Hepatocyte (in vitro differentiated cells): Measurements from ENCODE around the gene ITGB1BP1. TPM values are rescaled to one million over a fixed set of nuclear protein-coding genes. Genes with fewer than 3 reads are reported as not detected.

Experiments
- DNase-seq: peaks from one replicate; pipeline ENCODE4 v3.0.0-alpha.2; 2016; ENCODE audit warnings: low spot score
- H2AFZ ChIP-seq: fragments of 200-600 bp; sonication (generic); 2 replicates; pipeline ENCODE4 v1.6.0; 2016; ENCODE audit warnings: antibody characterized with exemption, mild to moderate bottlenecking
- H3K27ac ChIP-seq: fragments of 200-600 bp; sonication (generic); 2 replicates; pipeline ENCODE4 v1.5.1; 2016; ENCODE audit warnings: mild to moderate bottlenecking
- H3K27me3 ChIP-seq: fragments of 200-600 bp; sonication (generic); 2 replicates; pipeline ENCODE4 v1.6.1; 2016
- H3K36me3 ChIP-seq: fragments of 200-600 bp; sonication (generic); replicated peaks from 2 replicates; pipeline ENCODE4 v1.5.1; 2016; ENCODE audit warnings: low read depth; ENCODE audit not compliant: insufficient read depth
- H3K4me1 ChIP-seq: fragments of 200-600 bp; sonication (generic); 2 replicates; pipeline ENCODE4 v1.5.1; 2016; ENCODE audit warnings: mild to moderate bottlenecking, moderate library complexity; ENCODE audit not compliant: insufficient read depth
- H3K4me2 ChIP-seq: fragments of 200-600 bp; sonication (generic); 2 replicates; pipeline ENCODE4 v1.6.0; 2016
- H3K4me3 ChIP-seq: fragments of 200-600 bp; sonication (generic); 2 replicates; pipeline ENCODE4 v1.5.1; 2016; ENCODE audit warnings: mild to moderate bottlenecking
- H3K79me2 ChIP-seq: fragments of 200-600 bp; sonication (generic); 2 replicates; pipeline ENCODE4 v1.6.0; 2017; ENCODE audit warnings: mild to moderate bottlenecking
- H3K9me2 ChIP-seq: fragments of 200-600 bp; sonication (generic); replicated peaks from 2 replicates; pipeline ENCODE4 v1.6.0; 2017; ENCODE audit warnings: mild to moderate bottlenecking; ENCODE audit not compliant: insufficient read depth
- H3K9me3 ChIP-seq: fragments of 200-600 bp; sonication (generic); 2 replicates; pipeline ENCODE4 v1.5.1; 2016; ENCODE audit warnings: low read depth, mild to moderate bottlenecking
- H4K20me1 ChIP-seq: fragments of 200-600 bp; sonication (generic); 2 replicates; pipeline ENCODE4 v1.6.0; 2016; ENCODE audit warnings: mild to moderate bottlenecking; ENCODE audit not compliant: insufficient read depth, poor library complexity, severe bottlenecking
- CTCF ChIP-seq: fragments of 200-600 bp; sonication (generic); IDR thresholded peaks from 2 replicates; pipeline ENCODE4 v1.5.1; 2016; ENCODE audit warnings: antibody characterized with exemption, mild to moderate bottlenecking; ENCODE audit not compliant: poor library complexity
- EZH2 ChIP-seq: fragments of 200-600 bp; sonication (generic); IDR thresholded peaks from 2 replicates; pipeline ENCODE4 v1.6.1; 2016; ENCODE audit warnings: antibody characterized with exemption, mild to moderate bottlenecking, borderline replicate concordance
- EZH2phosphoT487 ChIP-seq: fragments of 200-600 bp; sonication (generic); IDR thresholded peaks from one replicate; pipeline ENCODE4 v1.6.1; 2018; ENCODE audit warnings: antibody characterized with exemption, mild to moderate bottlenecking, low read depth, moderate library complexity; ENCODE audit not compliant: unreplicated experiment, severe bottlenecking
- WGBS: methylation state at CpG from one replicate; pipeline ENCODE4 v1.1.6; 2016; ENCODE audit warnings: low lambda C conversion rate; ENCODE audit errors: missing lambda C conversion rate; 5-methylcytosine and 5-hydroxymethylcytosine counted together
- polyA plus RNA-seq: library from polyadenylated mRNA; unstranded; fragments of >200 nt; fragmentation: Nextera tagmentation; extraction: Ambion mirVana; gene quantifications from 2 replicates; pipeline ENCODE4 v1.2.1, GENCODE V29; 2016
- total RNA-seq: library from RNA; depleted of rRNA; stranded (reverse); fragments of >200 nt; gene quantifications from 2 replicates; pipeline ENCODE4 v1.2.3, GENCODE V29; 2014

Gene ITGB1BP1
- total and polyA plus RNA-seq, 2 experiments from 2014 or later, result 17.4 to 51.8 TPM

GRCh38 chr2:9385841-9386240, 37.5 kb downstream of the ITGB1BP1 start:
- H2AFZ ChIP-seq, result no peak overlapping the region
- H3K9me2 ChIP-seq, result no peaks in the 10 kb centered on the region
- H3K4me1 ChIP-seq, result peaks cover 3% of the 10 kb centered on the region
- no peak for DNase-seq
- TF ChIP-seq EZH2 (no peak), EZH2phosphoT487 (no peak), CTCF (no peak)
- H3K36me3 ChIP-seq, result no peaks in the 10 kb centered on the region
- no peaks in the 10 kb centered on the region for H3K9me3 ChIP-seq
- no peaks in the 10 kb centered on the region for H3K79me2 ChIP-seq
- no peaks in the 10 kb centered on the region for H3K27me3 ChIP-seq
- no peak overlapping the region for H3K4me2 ChIP-seq
- WGBS, result 90% methylated on average over 6 of the region's 6 CpGs
- no peaks in the 10 kb centered on the region for H4K20me1 ChIP-seq
- no peak overlapping the region for H3K27ac ChIP-seq
- no peak overlapping the region for H3K4me3 ChIP-seq

- no peak for DNase-seq
- Histone ChIP-seq H3K79me2 (no peaks in the 10 kb centered on the region), H3K4me1 (peaks cover 6% of the 10 kb centered on the region), H3K9me2 (no peaks in the 10 kb centered on the region), H3K27ac (no peak overlapping the region), H3K4me3 (no peak overlapping the region), H4K20me1 (no peaks in the 10 kb centered on the region), H3K4me2 (no peak overlapping the region), H3K27me3 (no peaks in the 10 kb centered on the region), H3K36me3 (no peaks in the 10 kb centered on the region), H3K9me3 (no peaks in the 10 kb centered on the region), H2AFZ (no peak overlapping the region)
- WGBS, result 98% methylated on average over 4 of the region's 4 CpGs
- no peak for TF ChIP-seq CTCF
- TF ChIP-seq EZH2phosphoT487, result no peak
- TF ChIP-seq EZH2, result no peak
These were observed 38.8 kb downstream of the ITGB1BP1 start for GRCh38 chr2:9384521-9384920.

- no peak overlapping the region for H3K4me3 ChIP-seq
- WGBS, result 92% methylated on average over 6 of the region's 6 CpGs
- H3K36me3 ChIP-seq, result no peaks in the 10 kb centered on the region
- H3K9me2 ChIP-seq, result no peaks in the 10 kb centered on the region
- H4K20me1 ChIP-seq, result no peaks in the 10 kb centered on the region
- H2AFZ ChIP-seq, result no peak overlapping the region
- H3K27me3 ChIP-seq, result no peaks in the 10 kb centered on the region
- TF ChIP-seq EZH2 (no peak), CTCF (no peak), EZH2phosphoT487 (no peak)
- no peak for DNase-seq
- no peak overlapping the region for H3K4me2 ChIP-seq
- peaks cover 6% of the 10 kb centered on the region for H3K4me1 ChIP-seq
- no peaks in the 10 kb centered on the region for H3K79me2 ChIP-seq
- H3K27ac ChIP-seq, result no peak overlapping the region
- H3K9me3 ChIP-seq, result no peaks in the 10 kb centered on the region
These were observed 40.6 kb downstream of the ITGB1BP1 start for GRCh38 chr2:9382604-9383235.
